Epithelial cell of prostate (primary cell): ENCODE measurements around the gene GGNBP2.
A peak's percentile ranks its signal among the peaks of the same experiment; 100 is the strongest.
"Not testable (repeated sequence)": the region's sequence is repeated elsewhere in the genome, so short reads cannot be mapped to it uniquely, and the experiment has no call there.

Experiments
- DNase-seq: peaks from one replicate; pipeline ENCODE4 v3.0.0-alpha.2; 2011; ENCODE audit warnings: low read depth, low spot score
- H3K27ac ChIP-seq: fragments of 450-650 bp; 2 replicates; pipeline ENCODE4 v1.5.1; 2017; ENCODE audit warnings: mild to moderate bottlenecking

GGNBP2 gene

GRCh38 chr17:36544307-36545076 is at the start of gene GGNBP2:
TSS of gene GGNBP2 (plus strand) at chr17:36544919. CDS start at chr17:36545725, 806 bp downstream.
- peak within 1 kb of the TSS; percentile 96 for H3K27ac ChIP-seq
- DNase-seq: peak; percentile 78

- no peak for DNase-seq
- H3K27ac ChIP-seq: no peak overlapping the region
Observed at GRCh38 chr17:36495076-36495578, 49.6 kb upstream of the GGNBP2 start.

GRCh38 chr17:36496018-36496789 is 48.5 kb upstream of the GGNBP2 start:
- no peak for DNase-seq
- no peak overlapping the region for H3K27ac ChIP-seq

- no peak overlapping the region for H3K27ac ChIP-seq
- DNase-seq: no peak
Observed at GRCh38 chr17:36498155-36498554, 46.6 kb upstream of the GGNBP2 start.

GRCh38 chr17:36498560-36499300 is 46.0 kb upstream of the GGNBP2 start:
- H3K27ac ChIP-seq: no peak overlapping the region
- no peak for DNase-seq

- no peak for DNase-seq
- no peak overlapping the region for H3K27ac ChIP-seq
Observed at GRCh38 chr17:36500745-36501225, 43.9 kb upstream of the GGNBP2 start.

- no peak overlapping the region for H3K27ac ChIP-seq
- DNase-seq: no peak
Observed at GRCh38 chr17:36501351-36501750, 43.4 kb upstream of the GGNBP2 start.

- no peak overlapping the region for H3K27ac ChIP-seq
- DNase-seq: no peak
Observed at GRCh38 chr17:36501963-36502362, 42.8 kb upstream of the GGNBP2 start.

GRCh38 chr17:36503456-36504155 is 41.1 kb upstream of the GGNBP2 start:
- no peak for DNase-seq
- H3K27ac ChIP-seq: no peak overlapping the region

- H3K27ac ChIP-seq: no peak overlapping the region
- DNase-seq: no peak
Observed at GRCh38 chr17:36504156-36504545, 40.6 kb upstream of the GGNBP2 start.

GRCh38 chr17:36505171-36505570 is 39.5 kb upstream of the GGNBP2 start:
- DNase-seq: no peak
- no peak overlapping the region for H3K27ac ChIP-seq

- H3K27ac ChIP-seq: no peak overlapping the region
- DNase-seq: no peak
Observed at GRCh38 chr17:36506249-36506826, 38.4 kb upstream of the GGNBP2 start.

- no peak for DNase-seq
- no peak overlapping the region for H3K27ac ChIP-seq
Observed at GRCh38 chr17:36506831-36507230, 37.9 kb upstream of the GGNBP2 start.

GRCh38 chr17:36507266-36507665 is 37.5 kb upstream of the GGNBP2 start:
- no peak overlapping the region for H3K27ac ChIP-seq
- no peak for DNase-seq

- H3K27ac ChIP-seq, DNase-seq: not testable (repeated sequence)
Observed at GRCh38 chr17:36508439-36508838, 36.3 kb upstream of the GGNBP2 start.

- H3K27ac ChIP-seq: no peak overlapping the region
- no peak for DNase-seq
Observed at GRCh38 chr17:36509272-36509985, 35.3 kb upstream of the GGNBP2 start.

GRCh38 chr17:36510636-36511035 is 34.1 kb upstream of the GGNBP2 start:
- no peak for DNase-seq
- H3K27ac ChIP-seq: no peak overlapping the region

GRCh38 chr17:36511216-36511615 is 33.5 kb upstream of the GGNBP2 start:
- no peak for DNase-seq
- H3K27ac ChIP-seq: no peak overlapping the region

- no peak overlapping the region for H3K27ac ChIP-seq
- no peak for DNase-seq
Observed at GRCh38 chr17:36512641-36513040, 32.1 kb upstream of the GGNBP2 start.
